HL-60 (cell line): ENCODE data around the gene RPS17.

ENCODE experiments used
- CTCF ChIP-seq: IDR thresholded peaks from one replicate; pipeline ENCODE4 v1.5.1; 2011; ENCODE audit warnings: low read length, control low read depth, inconsistent platforms; ENCODE audit not compliant: insufficient read depth
- GABPA ChIP-seq: IDR thresholded peaks from 2 replicates; pipeline ENCODE4 v1.6.1; 2012; ENCODE audit warnings: low read depth
- POLR2AphosphoS5 ChIP-seq: IDR thresholded peaks from 2 replicates; pipeline ENCODE4 v1.6.1; 2012; ENCODE audit warnings: low read depth
- REST ChIP-seq: IDR thresholded peaks from 2 replicates; pipeline ENCODE4 v1.6.1; 2012; ENCODE audit warnings: low read depth; ENCODE audit not compliant: insufficient replicate concordance
- SPI1 ChIP-seq: IDR thresholded peaks from 2 replicates; pipeline ENCODE4 v1.6.1; 2012; ENCODE audit warnings: low read depth, mild to moderate bottlenecking, borderline replicate concordance

- TF ChIP-seq CTCF (no peak), SPI1 (no peak), REST (no peak), POLR2AphosphoS5 (no peak), GABPA (no peak)
These were observed 18.2 kb upstream of the RPS17 start for GRCh38 chr15:82558502-82558901.
